Aortic smooth muscle cell (primary cell): ENCODE measurements around the gene CXCR6. TPM values are rescaled to one million over a fixed set of nuclear protein-coding genes. Genes with fewer than 3 reads are reported as not detected.

Experiments used
- total RNA-seq: library from RNA; depleted of rRNA; stranded (reverse); fragments of >200 nt; gene quantifications from 2 replicates; pipeline ENCODE4 v1.2.3, GENCODE V29; 2014

The CXCR6 gene
- not detected in 2 replicates for total RNA-seq

GRCh38 chr3:45943207-45943846, at the start of gene CXCR6:
CXCR6 (plus strand) TSS chr3:45943464; CDS start chr3:45946482, 3,018 bp downstream.

GRCh38 chr3:45995236-45996192, 52.2 kb downstream of the CXCR6 start, which contains the start of gene FYCO1:
FYCO1 (minus strand) TSS chr3:45995824; CDS start chr3:45984910, 10,914 bp downstream.

Other genes with a start within 250 kb of the CXCR6 start
- not detected in 2 replicates for gene SLC6A20, start 146.9 kb upstream of the CXCR6 start, total RNA-seq
- 12.3 and 15.2 TPM in 2 replicates for gene LZTFL1, start 101.3 kb upstream of the CXCR6 start, total RNA-seq
- gene CCR9, start 56.9 kb upstream of the CXCR6 start, total RNA-seq, result not detected in 2 replicates
- gene FYCO1, start 52.4 kb downstream of the CXCR6 start, total RNA-seq, result 36.7 and 55.2 TPM in 2 replicates
- not detected in 2 replicates for gene XCR1, start 84.0 kb downstream of the CXCR6 start, total RNA-seq